Motor neuron (in vitro differentiated cells): ENCODE measurements around the gene IL31RA. TPM values are rescaled to one million over a fixed set of nuclear protein-coding genes. Genes with fewer than 3 reads are reported as not detected.
"Not testable (repeated sequence)": the region's sequence is repeated elsewhere in the genome, so short reads cannot be mapped to it uniquely, and the experiment has no call there.

Experiments used
- ATAC-seq, 8 experiments: fragments of 200-7000 bp; cut with Tn5 transposase; replicated peaks in 6 of 8; 2 replicates each; pipeline ENCODE4 v1.8.0; 2021; ENCODE audit warnings: mild to moderate bottlenecking in 8 of 8, moderate library complexity in 8 of 8
- H3K27ac ChIP-seq, 2 donors: fragments of 250-450 bp; sonication (Bioruptor Pico); 2 replicates each; pipeline ENCODE4 v1.9.0; 2021; ENCODE audit warnings: antibody characterized with exemption in 2 of 2, mild to moderate bottlenecking in 2 of 2, moderate library complexity in 1 of 2
- H3K4me1 ChIP-seq, 2 donors: fragments of 250-450 bp; sonication (Bioruptor Pico); replicated peaks in 1 of 2; 2 replicates each; pipeline ENCODE4 v1.6.1; 2021; ENCODE audit warnings: antibody characterized with exemption in 2 of 2, mild to moderate bottlenecking in 2 of 2, moderate library complexity in 1 of 2
- H3K4me3 ChIP-seq, 5 donors: fragments of 250-450 bp; sonication (Bioruptor Pico); 2 replicates each; pipeline ENCODE4 v1.9.0; 2021; ENCODE audit warnings: antibody characterized with exemption in 5 of 5, mild to moderate bottlenecking in 5 of 5, moderate library complexity in 4 of 5
- WGBS, 10 experiments: fragments of 450-650 bp; shearing (Covaris generic); methylation state at CpG; one replicate each; pipeline ENCODE4 v1.0.0; 2022; 5-methylcytosine and 5-hydroxymethylcytosine counted together
- in situ Hi-C, 9 experiments: fragments of 400-800 bp; cut with MboI; loops; one replicate each; pipeline ENCODE4 v1.15.0; 2021; ENCODE audit warnings: low sequenced_read_pairs in 9 of 9, low pct_unique_long_range_greater_than_20kb in 2 of 9; ENCODE audit not compliant: unreplicated experiment in 9 of 9
- total RNA-seq, 8 experiments: library from RNA; unstranded; fragments of 300-600 nt; gene quantifications; 2 replicates each; pipeline versions ENCODE4 v1.2.3 to v1.2.4, GENCODE V29; 2022

Gene IL31RA
- total RNA-seq, 8 experiments from 2014 or later = 0.05 to 3.2 (median 0.47) TPM; not detected in 3

- H3K4me1 ChIP-seq = no peaks in the 10 kb centered on the region
- no peak for ATAC-seq
- WGBS, 10 experiments = 75 to 100% (median 99%) methylated on average over 1 to 6 of the region's 6 CpGs
- in situ Hi-C loops = loop anchor here in 2 of 9 experiments (25.0 kb wide), 2 partner anchors 277 to 902 kb away; no protein-coding TSS in a partner anchor
- no peak overlapping the region for H3K4me3 ChIP-seq
- no peak overlapping the region for H3K27ac ChIP-seq
These were observed 84.2 kb downstream of the IL31RA start for GRCh38 chr5:55935371-55935770.

DNA sequence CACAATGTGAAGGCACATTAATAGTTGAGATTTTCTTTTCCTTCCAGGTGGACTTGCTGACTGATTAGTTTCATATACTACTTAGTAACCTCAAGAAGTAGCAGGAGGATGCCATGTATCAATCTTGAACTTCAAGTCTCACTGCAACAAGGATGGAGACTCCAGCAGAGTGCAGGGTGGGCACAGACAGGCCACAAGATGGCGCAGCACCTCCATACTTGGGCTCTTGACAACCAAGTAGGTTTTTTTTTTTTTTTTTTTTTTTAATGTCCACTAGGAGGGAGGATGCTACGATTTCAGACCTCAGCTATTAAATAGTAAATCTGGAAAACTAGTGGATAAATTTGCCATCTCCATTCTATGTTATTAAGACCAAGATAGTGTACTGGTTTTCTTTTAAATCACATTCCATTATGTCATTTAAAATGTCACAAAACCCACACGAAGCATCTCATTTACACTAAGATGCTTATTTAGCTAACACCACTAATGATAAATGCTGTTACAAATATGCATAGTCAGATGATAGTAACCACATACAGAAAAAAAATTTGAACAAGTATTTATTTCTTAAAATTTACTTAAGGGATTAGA lies 85.0 kb downstream of the IL31RA start:
- Histone ChIP-seq H3K4me1 (no peaks in the 10 kb centered on the region), H3K27ac (no peak overlapping the region), H3K4me3 (no peak overlapping the region)
- in situ Hi-C loops = loop anchor here in 2 of 9 experiments (25.0 kb wide), 2 partner anchors 276 to 901 kb away; no protein-coding TSS in a partner anchor
- ATAC-seq = peak; percentile 80 to 93 (median 84)
- WGBS, 10 experiments = 0 to 56% (median 30%) methylated on average over 2 to 3 of the region's 3 CpGs; no CpG with 5 or more reads in 1 of the 10 experiments

- in situ Hi-C loops = loop anchor here in 2 of 9 experiments (25.0 kb wide), 2 partner anchors 275 to 900 kb away; no protein-coding TSS in a partner anchor
- not testable (repeated sequence) for H3K4me1 ChIP-seq, ATAC-seq, H3K4me3 ChIP-seq, H3K27ac ChIP-seq
These were observed 86.4 kb downstream of the IL31RA start for GRCh38 chr5:55937598-55937997.

- WGBS, 10 experiments = 83 to 100% (median 98%) methylated on average over 1 to 3 of the region's 4 CpGs; no CpG with 5 or more reads in 4 of the 10 experiments
- not testable (repeated sequence) for H3K4me1 ChIP-seq, H3K27ac ChIP-seq, ATAC-seq, H3K4me3 ChIP-seq
- in situ Hi-C loops = loop anchor here in 2 of 9 experiments (25.0 kb wide), 2 partner anchors 271 to 896 kb away; no protein-coding TSS in a partner anchor
These were observed 90.0 kb downstream of the IL31RA start for GRCh38 chr5:55941154-55941553.

DNA sequence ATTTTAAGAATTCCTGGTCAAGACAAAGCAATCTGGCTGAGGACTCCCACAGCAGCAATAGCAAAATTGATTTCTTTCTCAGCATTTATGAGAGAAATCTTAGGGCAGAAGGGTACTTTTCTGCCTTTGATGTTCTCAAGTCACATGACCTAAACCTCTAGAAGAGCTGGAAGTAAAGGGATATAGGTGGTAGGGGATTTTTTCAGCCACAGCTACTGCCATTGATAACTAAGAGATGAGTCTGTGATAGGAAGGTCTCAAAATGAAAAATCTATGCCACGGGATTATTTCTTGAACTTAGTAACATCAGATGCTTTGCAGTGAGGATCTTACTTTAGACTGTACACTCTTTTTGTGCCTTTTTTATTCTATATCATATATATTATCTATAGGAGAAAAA lies 108.1 kb downstream of the IL31RA start:
- in situ Hi-C loops = loop anchor here in 1 of 9 experiments (25.0 kb wide), 1 partner anchor 903 kb away; no protein-coding TSS in a partner anchor
- ATAC-seq = no peak
- no peak overlapping the region for H3K27ac ChIP-seq
- no peaks in the 10 kb centered on the region for H3K4me1 ChIP-seq
- 100% methylated on average over 1 of the region's 1 CpG; no CpG with 5 or more reads in 4 of the 10 experiments for WGBS, 10 experiments
- no peak overlapping the region for H3K4me3 ChIP-seq

DNA sequence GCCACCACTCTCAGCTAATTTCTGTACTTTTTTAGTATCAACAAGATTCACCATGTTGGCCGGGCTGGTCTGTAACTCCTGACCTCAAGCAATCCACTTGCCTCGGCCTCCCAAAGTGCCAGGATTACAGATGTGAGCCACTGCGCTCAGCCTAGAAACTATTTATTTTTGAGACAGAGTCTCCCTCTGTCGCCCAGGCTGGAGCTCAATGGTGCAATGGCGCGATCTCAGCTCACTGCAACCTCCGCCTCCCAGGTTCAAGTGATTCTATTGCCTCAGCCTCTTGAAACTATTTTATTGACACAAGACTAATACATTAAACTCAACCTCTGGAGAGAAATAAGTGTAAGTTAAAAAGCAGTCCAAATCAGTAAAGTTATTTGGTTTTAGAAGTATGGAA lies 109.6 kb downstream of the IL31RA start:
- WGBS, 10 experiments = 97 to 100% (median 100%) methylated on average over 1 to 5 of the region's 7 CpGs; no CpG with 5 or more reads in 4 of the 10 experiments
- ATAC-seq = no peak
- Histone ChIP-seq H3K4me1 (no peaks in the 10 kb centered on the region), H3K27ac (no peak overlapping the region), H3K4me3 (no peak overlapping the region)
- in situ Hi-C loops = loop anchor here in 1 of 9 experiments (25.0 kb wide), 1 partner anchor 902 kb away; no protein-coding TSS in a partner anchor

GRCh38 chr5:55965525-55965924 lies 114.4 kb downstream of the IL31RA start:
- no peak overlapping the region for H3K27ac ChIP-seq
- in situ Hi-C loops = loop anchor here in 1 of 9 experiments (25.0 kb wide), 1 partner anchor 897 kb away; no protein-coding TSS in a partner anchor
- no peak for ATAC-seq
- no peak overlapping the region for H3K4me3 ChIP-seq
- H3K4me1 ChIP-seq = no peaks in the 10 kb centered on the region
- WGBS, 10 experiments = 80 to 94% (median 88%) methylated on average over 3 to 6 of the region's 6 CpGs; no CpG with 5 or more reads in 1 of the 10 experiments

DNA sequence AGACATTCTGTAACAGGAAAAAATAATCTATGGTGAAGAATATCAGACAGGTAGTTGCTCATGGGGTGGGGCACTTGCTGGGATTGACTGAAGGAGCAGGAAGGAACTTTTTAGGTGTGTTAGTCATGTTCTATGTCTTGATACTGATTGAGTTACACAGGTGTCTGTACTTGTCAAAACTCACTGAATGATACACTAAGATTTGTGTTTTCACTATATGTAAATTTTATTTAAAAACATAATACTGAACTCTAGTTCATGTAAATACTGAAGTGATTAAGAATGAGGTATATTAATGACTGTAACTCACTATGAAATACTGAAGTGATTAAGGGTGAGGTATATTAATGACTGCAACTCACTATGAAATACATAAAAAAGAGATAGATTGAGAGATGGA lies 115.1 kb downstream of the IL31RA start:
- Histone ChIP-seq H3K27ac (no peak overlapping the region), H3K4me3 (no peak overlapping the region), H3K4me1 (no peaks in the 10 kb centered on the region)
- in situ Hi-C loops = loop anchor here in 1 of 9 experiments (25.0 kb wide), 1 partner anchor 896 kb away; no protein-coding TSS in a partner anchor
- ATAC-seq = no peak

GRCh38 chr5:55969956-55970355 lies 118.8 kb downstream of the IL31RA start:
- no peak for ATAC-seq
- in situ Hi-C loops = loop anchor here in 1 of 9 experiments (25.0 kb wide), 1 partner anchor 892 kb away; no protein-coding TSS in a partner anchor

More at GRCh38 chr5:55969956-55970355, 118.8 kb downstream of the IL31RA start:
- H3K4me1 ChIP-seq = no peaks in the 10 kb centered on the region
- no peak overlapping the region for H3K4me3 ChIP-seq
- 0 to 100% (median 78%) methylated on average over 1 of the region's 1 CpG; no CpG with 5 or more reads in 3 of the 10 experiments for WGBS, 10 experiments
- no peak overlapping the region for H3K27ac ChIP-seq

Other genes starting within 250 kb of the IL31RA start
- gene SLC38A9, start 139.0 kb upstream of the IL31RA start, total RNA-seq = 10 to 100 TPM; 16.5 to 28.6 (median 21.0) TPM
- gene DDX4, start 113.3 kb upstream of the IL31RA start, total RNA-seq = 1 to 10 TPM in 1 of 8 experiments, under 1 TPM in 3, not detected in 4; 0.05 to 1.1 (median 0.53) TPM
- gene IL6ST, start 143.6 kb downstream of the IL31RA start, total RNA-seq = 100 to 1,000 TPM in 3 of 8 experiments, 10 to 100 TPM in 5; 27.6 to 333 (median 68.5) TPM